ENCODE measurements around the gene GMDS. TPM values are rescaled to one million over a fixed set of nuclear protein-coding genes. Genes with fewer than 3 reads are reported as not detected.

The GMDS gene
- total and polyA plus RNA-seq, 2 of the 4 experiments (the other 2 are of a cell fraction), result 7.3 to 21.9 TPM

DNA sequence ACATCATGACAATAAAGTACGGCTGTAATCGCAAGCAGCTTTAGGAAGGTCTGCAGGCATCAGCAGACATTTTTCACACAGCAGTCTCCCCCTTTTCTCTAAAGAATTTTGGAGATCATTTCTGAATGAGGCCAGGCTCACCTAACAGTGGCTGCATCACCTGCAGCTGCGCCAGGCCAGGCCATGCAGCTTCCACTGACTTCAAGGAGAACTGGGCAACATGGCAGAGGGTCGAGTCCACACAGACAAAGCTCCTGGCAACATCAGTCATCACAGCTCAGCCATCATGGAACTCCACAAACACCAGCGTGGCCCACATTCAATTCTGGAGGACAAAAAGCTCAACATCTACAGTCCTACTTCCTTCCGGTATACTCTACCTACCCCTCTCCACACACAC is 653.5 kb downstream of the GMDS start:
- Histone ChIP-seq H3K9ac (ENCODE audit: low read depth, low read length) (no peak overlapping the region), H3K9me3 (ENCODE audit: control insufficient read depth, insufficient read depth, low read length) (peaks cover 3% of the 10 kb centered on the region), H3K27ac (ENCODE audit: insufficient read depth, low read length) (no peak overlapping the region), H3K27me3 (ENCODE audit: control insufficient read depth, insufficient read depth, low read length) (peaks cover 35% of the 10 kb centered on the region), H3K4me3 (ENCODE audit: insufficient read depth, low read depth, low read length) (no peak overlapping the region), H4K8ac (ENCODE audit: low read depth in 2 of 2, low read length in 2 of 2) (no peak overlapping the region), H4K91ac (ENCODE audit: insufficient read depth, low read depth, low read length) (no peak overlapping the region), H3K79me1 (ENCODE audit: low read depth in 1 of 2, low read length in 2 of 2) (no peaks in the 10 kb centered on the region), H2BK5ac (ENCODE audit: low read depth, low read length, poor library complexity, severe bottlenecking) (no peak overlapping the region), H2AFZ (replicated peaks; ENCODE audit: low read length, poor library complexity) (no peak overlapping the region), H3K18ac (ENCODE audit: low read depth, low read length) (no peak overlapping the region), H3K14ac (replicated peaks; ENCODE audit: low read depth, low read length) (no peak overlapping the region), H3K9me1 (ENCODE audit: insufficient read depth, low read length) (no peaks in the 10 kb centered on the region), H2AK5ac (ENCODE audit: low read depth, low read length) (no peak overlapping the region), H4K5ac (ENCODE audit: low read depth, low read length) (no peak overlapping the region), H3K56ac (ENCODE audit: extremely low read depth, insufficient read depth, low read length) (no peak overlapping the region), H2BK15ac (ENCODE audit: low read depth, low read length) (no peak overlapping the region), H2AK9ac (replicated peaks; ENCODE audit: low read depth, low read length, poor library complexity) (no peak overlapping the region), H3K4me2 (ENCODE audit: low read depth, low read length) (no peak overlapping the region), H3K4me1 (ENCODE audit: control insufficient read depth, insufficient read depth, low read length) (peaks cover 4% of the 10 kb centered on the region; the same call in 1 of the 2 replicates), H2BK120ac (ENCODE audit: low read depth, low read length) (no peak overlapping the region), H3K4ac (ENCODE audit: low read depth, low read length) (no peak overlapping the region), H4K20me1 (ENCODE audit: insufficient read depth, low read length) (no peaks in the 10 kb centered on the region), H2BK20ac (ENCODE audit: low read depth, low read length) (no peak overlapping the region), H3K23ac (ENCODE audit: low read depth, low read length) (no peak overlapping the region; the same call in 1 of the 2 replicates), H3K36me3 (ENCODE audit: control insufficient read depth, insufficient read depth, low read length) (no peaks in the 10 kb centered on the region)
- intact Hi-C loops (cut with micrococcal nuclease) (no loop called here), dilution Hi-C loops (cut with HindIII; ENCODE audit: low sequenced_read_pairs, unreplicated experiment) (no loop called here), in situ Hi-C loops (cut with MboI; ENCODE audit: low sequenced_read_pairs) (loop anchor here (5.0 to 10.0 kb wide), 4 partner anchors 513 to 1163 kb away; partner anchors contain the start of gene MYLK4)
- ChIA-PET POLR2A (ENCODE audit: unreplicated experiment) (no interaction called here), CTCF (interaction anchor here (0.7 kb wide), 1 partner anchor 1087 kb away, joined by 3 read pairs; no protein-coding TSS in a partner anchor)
- DNase-seq, result no peak
- WGBS, 2 experiments (ENCODE audit: extremely low coverage in 2 of 2, insufficient read length in 1 of 2), result 68% methylated on average over 3 of the region's 6 CpGs; no CpG with 5 or more reads in 1 of the 2 experiments
- TF ChIP-seq CEBPB (IDR thresholded peaks at IDR 0.05; ENCODE audit: low read depth, low read length) (no peak), FOS (IDR thresholded peaks at IDR 0.05; ENCODE audit: low read depth, low read length) (no peak)
- TF ChIP-seq, protein P1, sequence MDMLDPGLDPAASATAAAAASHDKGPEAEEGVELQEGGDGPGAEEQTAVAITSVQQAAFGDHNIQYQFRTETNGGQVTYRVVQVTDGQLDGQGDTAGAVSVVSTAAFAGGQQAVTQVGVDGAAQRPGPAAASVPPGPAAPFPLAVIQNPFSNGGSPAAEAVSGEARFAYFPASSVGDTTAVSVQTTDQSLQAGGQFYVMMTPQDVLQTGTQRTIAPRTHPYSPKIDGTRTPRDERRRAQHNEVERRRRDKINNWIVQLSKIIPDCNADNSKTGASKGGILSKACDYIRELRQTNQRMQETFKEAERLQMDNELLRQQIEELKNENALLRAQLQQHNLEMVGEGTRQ (IDR thresholded peaks at IDR 0.05; ENCODE audit: low read depth, low read length), result no peak
- BruUV-seq (replicated peaks), result no TSS peak
- ATAC-seq (ENCODE audit: low read depth), result no peak
